Vagina (tissue), 2 donors: Measurements from ENCODE around the gene ELFN2. TPM values are rescaled to one million over a fixed set of nuclear protein-coding genes. Genes with fewer than 3 reads are reported as not detected.
"Not testable (repeated sequence)": the region's sequence is repeated elsewhere in the genome, so short reads cannot be mapped to it uniquely, and the experiment has no call there.

Experiments
- DNase-seq, 2 donors: peaks; one replicate each; pipeline ENCODE4 v3.0.0-alpha.2; 2017; ENCODE audit errors: extremely low spot score in 2 of 2
- H3K27ac ChIP-seq: fragments of 200-600 bp; sonication (generic); one replicate; pipeline ENCODE4 v1.5.1; 2019
- H3K27me3 ChIP-seq: fragments of 200-600 bp; sonication (generic); one replicate; pipeline ENCODE4 v1.5.1; 2019
- H3K36me3 ChIP-seq, 2 donors: fragments of 200-600 bp; sonication (generic); one replicate each; pipeline ENCODE4 v1.5.1; 2017 to 2019
- H3K4me1 ChIP-seq: fragments of 200-600 bp; sonication (generic); one replicate; pipeline ENCODE4 v1.5.1; 2019
- H3K4me3 ChIP-seq, 2 donors: fragments of 200-600 bp; sonication (generic); 1 replicate in 1 of 2; 2 replicates in 1 of 2; pipeline ENCODE4 v1.5.1; 2016 to 2019
- H3K9me3 ChIP-seq: fragments of 200-600 bp; sonication (generic); one replicate; pipeline ENCODE4 v1.5.1; 2019
- POLR2A ChIP-seq, 2 donors: fragments of 450-650 bp; IDR thresholded peaks; one replicate each; pipeline ENCODE4 v1.6.1; 2017; ENCODE audit warnings: antibody characterized with exemption in 2 of 2, mild to moderate bottlenecking in 2 of 2, moderate library complexity in 2 of 2
- POLR2AphosphoS5 ChIP-seq, 2 donors: sonication (generic); formaldehyde crosslinking; IDR thresholded peaks; one replicate each; pipeline ENCODE4 v1.9.0; 2017; ENCODE audit warnings: antibody characterized with exemption in 2 of 2, mild to moderate bottlenecking in 2 of 2, low read depth in 1 of 2; ENCODE audit not compliant: insufficient read depth in 1 of 2
- intact Hi-C: fragments of 100-400 bp; cut with DNase I; formaldehyde crosslinking; loops from one replicate; pipeline ENCODE4 v1.15.1; 2023
- total RNA-seq: library from RNA; depleted of rRNA; stranded (reverse); fragments of >200 nt; gene quantifications from one replicate; pipeline ENCODE4 v1.2.3, GENCODE V29; 2016
- TF ChIP-seq, protein P1 (sequence below), 3 experiments: fragments of 450-650 bp in 2 of 3; fragments of 200-600 bp in 1 of 3; sonication (generic) in 1 of 3; IDR thresholded peaks; one replicate each; pipeline ENCODE4 v1.5.1; 2017 to 2019; ENCODE audit warnings: antibody characterized with exemption in 3 of 3, mild to moderate bottlenecking in 2 of 3, moderate library complexity in 2 of 3

ELFN2 gene
- total RNA-seq, 1 donor from 2014 or later: not detected

DNA sequence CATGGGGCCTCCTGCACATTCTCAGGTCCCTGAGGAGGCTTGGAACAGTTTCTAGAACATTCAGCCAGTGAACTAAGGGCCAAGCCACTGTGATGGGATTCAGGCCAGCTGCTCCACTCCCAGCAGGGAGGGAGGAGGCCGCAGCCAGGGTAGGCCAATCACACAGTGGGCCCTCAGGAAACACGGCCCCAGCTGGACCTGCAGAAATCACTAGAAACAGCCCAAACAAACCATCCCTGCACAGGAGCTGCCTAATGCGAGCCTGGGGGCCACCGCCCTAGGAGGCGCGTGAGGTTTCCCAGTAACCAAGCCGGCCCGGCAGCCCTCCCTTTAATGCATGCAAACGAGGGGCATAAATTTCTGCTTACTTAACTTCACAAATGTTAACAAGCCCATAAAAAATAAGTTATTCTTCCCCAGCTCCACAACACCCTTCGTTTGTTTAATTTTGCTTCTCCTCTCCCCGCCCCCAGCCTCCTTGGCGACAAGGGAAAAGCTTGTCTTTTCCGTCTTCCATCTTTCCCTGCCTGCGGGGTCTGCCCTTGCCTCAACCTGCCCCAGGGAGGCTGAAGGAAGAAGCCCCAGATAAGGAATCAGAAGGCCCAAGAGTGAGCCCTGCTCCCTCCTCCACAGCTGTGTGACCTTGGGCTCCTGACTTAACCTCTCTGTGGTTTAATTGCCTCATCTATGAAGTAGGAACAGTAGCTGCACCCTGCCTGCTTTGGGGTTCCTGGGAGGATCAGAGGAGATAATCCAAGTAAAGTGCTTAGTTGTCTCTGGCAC, 25.7 kb downstream of the ELFN2 start:
- Histone ChIP-seq H3K9me3 (no peaks in the 10 kb centered on the region), H3K4me3 (no peak overlapping the region), H3K4me1 (peaks cover 19% of the 10 kb centered on the region), H3K36me3 (no peaks in the 10 kb centered on the region), H3K27ac (no peak overlapping the region), H3K27me3 (no peaks in the 10 kb centered on the region)
- no peak for TF ChIP-seq POLR2A (IDR thresholded peaks at IDR 0.05)
- no peak for DNase-seq
- intact Hi-C loops: no loop called here

DNA sequence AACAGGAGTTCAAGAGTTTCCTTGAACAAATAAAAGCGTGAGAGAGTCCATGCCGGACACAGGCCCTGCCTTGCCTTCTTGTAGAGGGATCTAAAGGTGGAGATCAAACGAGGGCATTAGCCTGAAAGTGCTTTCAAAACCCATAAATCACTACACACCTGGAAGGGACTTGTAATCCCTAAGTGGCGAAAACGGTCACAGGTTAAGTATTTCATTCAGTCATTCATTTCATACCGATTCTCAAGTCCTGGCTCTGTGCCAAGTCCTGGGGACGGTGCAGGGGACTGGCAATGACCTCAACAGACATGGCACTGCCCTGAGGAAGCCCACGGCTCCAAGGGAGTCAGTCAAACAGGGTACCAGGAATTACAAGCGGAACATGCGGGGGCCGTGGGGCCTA, 26.6 kb downstream of the ELFN2 start:
- H3K36me3 ChIP-seq: no peaks in the 10 kb centered on the region
- intact Hi-C loops: no loop called here
- H3K27me3 ChIP-seq: no peaks in the 10 kb centered on the region
- H3K27ac ChIP-seq: no peak overlapping the region
- no peak for DNase-seq
- TF ChIP-seq, protein P1, sequence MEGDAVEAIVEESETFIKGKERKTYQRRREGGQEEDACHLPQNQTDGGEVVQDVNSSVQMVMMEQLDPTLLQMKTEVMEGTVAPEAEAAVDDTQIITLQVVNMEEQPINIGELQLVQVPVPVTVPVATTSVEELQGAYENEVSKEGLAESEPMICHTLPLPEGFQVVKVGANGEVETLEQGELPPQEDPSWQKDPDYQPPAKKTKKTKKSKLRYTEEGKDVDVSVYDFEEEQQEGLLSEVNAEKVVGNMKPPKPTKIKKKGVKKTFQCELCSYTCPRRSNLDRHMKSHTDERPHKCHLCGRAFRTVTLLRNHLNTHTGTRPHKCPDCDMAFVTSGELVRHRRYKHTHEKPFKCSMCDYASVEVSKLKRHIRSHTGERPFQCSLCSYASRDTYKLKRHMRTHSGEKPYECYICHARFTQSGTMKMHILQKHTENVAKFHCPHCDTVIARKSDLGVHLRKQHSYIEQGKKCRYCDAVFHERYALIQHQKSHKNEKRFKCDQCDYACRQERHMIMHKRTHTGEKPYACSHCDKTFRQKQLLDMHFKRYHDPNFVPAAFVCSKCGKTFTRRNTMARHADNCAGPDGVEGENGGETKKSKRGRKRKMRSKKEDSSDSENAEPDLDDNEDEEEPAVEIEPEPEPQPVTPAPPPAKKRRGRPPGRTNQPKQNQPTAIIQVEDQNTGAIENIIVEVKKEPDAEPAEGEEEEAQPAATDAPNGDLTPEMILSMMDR (IDR thresholded peaks at IDR 0.05): no peak
- TF ChIP-seq POLR2A (IDR thresholded peaks at IDR 0.05) (no peak), POLR2AphosphoS5 (IDR thresholded peaks at IDR 0.05; ENCODE audit: insufficient read depth in 1 of 2, low read depth in 1 of 2) (no peak)
- H3K9me3 ChIP-seq: no peaks in the 10 kb centered on the region
- H3K4me1 ChIP-seq: peaks cover 19% of the 10 kb centered on the region
- no peak overlapping the region for H3K4me3 ChIP-seq

DNA sequence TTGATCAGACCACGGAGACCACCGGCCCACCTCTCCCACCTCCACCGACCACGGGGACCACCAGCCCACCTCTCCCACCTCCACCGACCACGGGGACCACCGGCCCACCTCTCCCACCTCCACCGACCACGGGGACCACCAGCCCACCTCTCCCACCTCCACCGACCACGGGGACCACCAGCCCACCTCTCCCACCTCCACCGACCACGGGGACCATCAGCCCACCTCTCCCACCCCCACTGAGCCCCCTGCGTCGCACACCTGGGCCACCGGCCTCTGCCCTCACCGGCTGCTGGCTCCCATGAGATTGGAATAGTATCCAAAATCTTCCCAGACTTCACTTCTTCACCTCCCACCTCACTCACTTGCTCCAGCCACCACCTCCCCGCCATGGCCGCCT, 27.8 kb downstream of the ELFN2 start:
- H3K27me3 ChIP-seq, DNase-seq, intact Hi-C loops, H3K4me3 ChIP-seq, H3K27ac ChIP-seq, H3K9me3 ChIP-seq, H3K36me3 ChIP-seq: not testable (repeated sequence)
- H3K4me1 ChIP-seq: peaks cover 19% of the 10 kb centered on the region

DNA sequence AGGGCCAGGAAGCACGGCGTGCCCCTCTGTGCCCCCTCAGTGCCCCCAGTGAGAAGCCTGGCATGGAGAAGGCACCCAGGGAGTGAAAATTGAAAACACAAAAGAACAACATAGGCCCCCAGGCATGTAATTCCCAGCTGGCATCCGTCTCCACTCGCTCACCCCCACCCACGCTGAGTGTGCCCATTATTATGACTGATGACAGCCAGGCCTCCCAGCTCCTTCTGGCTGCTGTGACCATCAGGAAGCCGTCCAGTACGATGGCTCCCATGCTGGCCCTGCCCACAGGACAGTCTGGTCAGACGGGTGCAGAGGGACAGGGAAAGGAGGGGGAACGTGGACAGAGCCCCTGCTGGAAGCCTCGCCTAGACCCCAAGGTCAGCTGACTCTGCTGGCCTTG, 30.1 kb downstream of the ELFN2 start:
- DNase-seq: no peak
- H3K27me3 ChIP-seq: no peaks in the 10 kb centered on the region

DNA sequence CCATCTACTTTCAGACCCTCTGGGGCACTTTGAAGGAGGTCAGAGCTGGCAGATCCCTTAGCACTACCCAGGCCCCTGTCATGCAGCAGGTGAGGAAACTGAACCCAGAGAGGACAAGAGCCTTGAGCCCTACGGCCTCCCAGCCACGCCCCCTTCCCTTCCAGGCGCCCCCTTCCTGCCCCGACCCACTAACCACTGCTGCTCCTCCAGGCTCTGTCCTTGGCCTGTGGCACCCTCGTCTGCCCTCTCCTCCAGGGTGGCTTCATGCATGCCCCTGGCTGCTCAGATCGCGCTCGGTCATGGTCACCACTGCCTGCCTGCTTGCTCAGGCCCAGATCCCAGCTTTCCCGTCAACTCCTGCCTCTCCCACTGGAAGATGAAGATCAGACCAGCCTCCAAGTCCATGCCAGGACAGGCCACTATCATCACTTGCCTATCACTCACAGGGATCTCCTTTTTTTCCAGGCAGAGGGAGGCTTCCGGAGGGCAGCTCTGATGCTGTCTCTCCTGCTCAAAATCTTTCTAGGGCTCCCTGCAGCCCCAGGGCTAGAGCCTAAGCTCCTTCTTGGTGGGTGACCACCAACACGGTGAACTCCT, 30.7 kb downstream of the ELFN2 start:
- Histone ChIP-seq H3K27ac (no peak overlapping the region), H3K36me3 (no peaks in the 10 kb centered on the region), H3K4me3 (no peak overlapping the region), H3K9me3 (no peaks in the 10 kb centered on the region), H3K4me1 (peaks cover 11% of the 10 kb centered on the region), H3K27me3 (no peaks in the 10 kb centered on the region)
- no peak for DNase-seq
- intact Hi-C loops: no loop called here
- TF ChIP-seq POLR2AphosphoS5 (IDR thresholded peaks at IDR 0.05; ENCODE audit: insufficient read depth in 1 of 2, low read depth in 1 of 2) (no peak), POLR2A (IDR thresholded peaks at IDR 0.05) (no peak)
- TF ChIP-seq, protein P1 (IDR thresholded peaks at IDR 0.05): no peak

More for the DNA sequence above, 30.1 kb downstream of the ELFN2 start:
- Histone ChIP-seq H3K27ac (no peak overlapping the region), H3K4me1 (peaks cover 18% of the 10 kb centered on the region), H3K36me3 (no peaks in the 10 kb centered on the region), H3K4me3 (no peak overlapping the region), H3K9me3 (no peaks in the 10 kb centered on the region)
- intact Hi-C loops: no loop called here
- TF ChIP-seq POLR2A (IDR thresholded peaks at IDR 0.05) (no peak), POLR2AphosphoS5 (IDR thresholded peaks at IDR 0.05; ENCODE audit: insufficient read depth in 1 of 2, low read depth in 1 of 2) (no peak)
- TF ChIP-seq, protein P1 (IDR thresholded peaks at IDR 0.05): no peak

DNA sequence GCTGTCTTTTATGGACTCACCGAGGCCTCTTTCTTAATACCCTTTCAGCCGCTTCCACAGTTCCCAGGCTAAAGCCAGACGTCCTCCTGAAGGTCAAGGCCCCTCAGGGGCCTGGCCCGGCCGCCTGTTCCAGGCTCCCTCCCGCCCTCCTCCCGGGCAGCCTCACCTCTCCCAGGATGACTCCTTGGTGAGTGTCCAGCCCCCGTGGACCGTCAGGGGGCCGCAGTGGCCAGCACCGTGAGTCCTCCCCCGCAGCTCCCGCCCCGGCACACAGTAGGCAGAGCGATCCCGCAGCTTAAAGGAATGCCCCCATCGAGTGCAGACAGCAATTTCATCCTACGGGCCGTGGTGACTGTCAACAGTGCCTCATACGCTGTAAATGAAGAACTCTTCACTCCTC, 32.9 kb downstream of the ELFN2 start:
- intact Hi-C loops: no loop called here
- Histone ChIP-seq H3K27me3 (no peaks in the 10 kb centered on the region), H3K27ac (no peak overlapping the region), H3K36me3 (no peaks in the 10 kb centered on the region), H3K4me3 (no peak overlapping the region), H3K4me1 (no peaks in the 10 kb centered on the region), H3K9me3 (no peaks in the 10 kb centered on the region)
- TF ChIP-seq, protein P1 (IDR thresholded peaks at IDR 0.05): no peak
- no peak for TF ChIP-seq POLR2AphosphoS5 (IDR thresholded peaks at IDR 0.05; ENCODE audit: insufficient read depth in 1 of 2, low read depth in 1 of 2)
- no peak for TF ChIP-seq POLR2A (IDR thresholded peaks at IDR 0.05)
- DNase-seq: no peak
